ENCODE measurements around the gene ARAP3.

The ARAP3 gene

GRCh38 chr5:141701360-141702119 lies 19.5 kb upstream of the ARAP3 start:
- DNase-seq: no peak

DNA sequence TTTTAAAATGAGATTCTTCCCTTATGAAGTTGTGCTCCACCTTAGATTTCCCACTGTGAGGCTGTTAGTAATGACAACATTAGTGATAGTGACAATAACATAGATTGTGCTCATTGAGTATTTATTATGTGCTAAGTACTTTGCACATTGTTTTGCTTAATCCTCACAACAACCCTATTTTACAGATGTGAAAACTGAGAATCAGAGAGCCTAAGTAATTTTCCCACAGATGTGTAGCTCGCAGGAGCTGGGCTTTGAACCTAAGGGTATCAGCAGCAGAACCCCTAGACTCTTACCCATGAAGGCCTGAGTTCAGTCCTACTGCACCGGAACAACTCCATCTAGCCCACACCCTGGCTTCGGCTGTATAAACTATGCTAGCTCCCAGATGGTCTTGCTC lies 15.6 kb upstream of the ARAP3 start:
- DNase-seq: no peak

DNA sequence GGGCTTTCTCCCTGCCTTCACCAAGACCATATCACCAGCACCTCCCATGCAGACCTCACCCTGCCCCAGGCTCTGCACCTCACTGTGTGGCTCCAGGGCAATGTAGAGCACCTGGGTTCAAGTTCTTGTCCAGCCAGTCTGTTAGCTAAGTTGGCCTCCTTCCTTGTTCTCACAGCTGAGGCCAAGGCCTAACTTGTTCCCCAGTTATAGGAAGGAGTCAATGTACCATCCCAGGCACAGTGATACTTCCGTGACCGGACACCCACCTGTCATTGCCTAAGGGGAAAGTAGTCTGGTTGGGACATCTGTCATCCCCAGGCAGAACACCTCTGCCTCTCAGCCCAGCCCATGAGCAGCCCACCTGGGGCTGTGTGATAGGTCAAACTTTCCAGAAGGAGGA lies 14.4 kb upstream of the ARAP3 start:
- no peak for DNase-seq

- DNase-seq: no peak
Observed at GRCh38 chr5:141695627-141696215, 13.7 kb upstream of the ARAP3 start.

DNA sequence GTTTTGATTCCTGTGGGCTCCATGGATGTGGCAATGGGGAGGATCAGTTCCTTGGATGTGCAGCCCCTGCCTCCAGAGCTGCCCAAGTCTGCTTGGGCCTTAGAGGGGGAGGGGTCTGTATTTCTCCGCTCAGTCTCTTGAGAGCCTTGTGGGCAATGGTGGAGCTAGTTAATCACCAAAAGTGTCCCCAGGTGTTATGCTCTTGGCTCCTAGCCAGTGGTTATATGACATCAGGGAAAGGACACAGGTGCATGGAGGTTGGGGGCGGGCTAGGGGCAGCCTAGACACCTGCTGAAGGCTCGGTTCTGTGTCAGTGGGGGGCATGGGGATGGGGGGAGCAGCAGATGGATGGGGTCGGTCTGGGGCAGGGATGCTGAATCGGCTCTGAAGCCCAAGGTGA lies 12.4 kb upstream of the ARAP3 start:
- DNase-seq: no peak

DNA sequence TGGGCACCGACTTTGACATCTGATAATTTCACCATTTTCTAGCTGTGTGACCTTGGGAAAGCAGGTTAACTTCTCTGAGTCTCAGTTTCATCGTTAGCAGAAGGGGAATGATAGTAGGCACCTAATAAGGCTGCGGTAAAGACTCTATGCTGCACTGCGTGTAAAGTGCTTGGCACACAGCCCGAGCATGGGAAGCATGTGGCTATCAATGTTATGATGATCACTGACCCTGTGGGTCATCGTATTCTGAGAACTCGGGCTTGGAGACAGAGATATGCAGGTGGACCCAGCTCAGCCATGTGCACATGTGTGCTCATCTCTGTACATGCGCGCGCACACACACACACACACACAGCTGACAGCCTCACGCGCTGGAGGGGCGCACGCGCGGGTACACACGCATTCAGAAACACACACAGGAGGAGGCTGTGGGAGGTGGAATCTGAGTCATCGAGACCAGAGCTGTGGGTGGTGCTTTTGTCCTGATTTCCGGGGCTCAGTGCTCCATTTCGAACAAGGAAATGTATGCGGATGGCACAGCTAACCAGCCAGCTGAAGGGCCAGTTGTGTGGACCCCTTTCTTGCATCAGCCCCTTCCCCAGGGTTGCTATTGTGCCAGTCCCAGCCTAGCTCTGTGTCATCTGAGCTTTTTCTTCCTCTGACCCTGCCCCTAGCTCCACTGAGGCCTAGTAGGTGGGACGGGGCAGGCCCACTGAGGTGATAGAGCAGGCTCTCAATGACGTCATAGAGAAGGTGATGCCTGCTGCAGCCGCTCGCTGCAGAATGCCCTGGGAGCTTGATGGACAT lies 11.1 kb upstream of the ARAP3 start:
- DNase-seq: peak; percentile 45

- no peak for DNase-seq
Observed at GRCh38 chr5:141692533-141692888, 10.5 kb upstream of the ARAP3 start.

DNA sequence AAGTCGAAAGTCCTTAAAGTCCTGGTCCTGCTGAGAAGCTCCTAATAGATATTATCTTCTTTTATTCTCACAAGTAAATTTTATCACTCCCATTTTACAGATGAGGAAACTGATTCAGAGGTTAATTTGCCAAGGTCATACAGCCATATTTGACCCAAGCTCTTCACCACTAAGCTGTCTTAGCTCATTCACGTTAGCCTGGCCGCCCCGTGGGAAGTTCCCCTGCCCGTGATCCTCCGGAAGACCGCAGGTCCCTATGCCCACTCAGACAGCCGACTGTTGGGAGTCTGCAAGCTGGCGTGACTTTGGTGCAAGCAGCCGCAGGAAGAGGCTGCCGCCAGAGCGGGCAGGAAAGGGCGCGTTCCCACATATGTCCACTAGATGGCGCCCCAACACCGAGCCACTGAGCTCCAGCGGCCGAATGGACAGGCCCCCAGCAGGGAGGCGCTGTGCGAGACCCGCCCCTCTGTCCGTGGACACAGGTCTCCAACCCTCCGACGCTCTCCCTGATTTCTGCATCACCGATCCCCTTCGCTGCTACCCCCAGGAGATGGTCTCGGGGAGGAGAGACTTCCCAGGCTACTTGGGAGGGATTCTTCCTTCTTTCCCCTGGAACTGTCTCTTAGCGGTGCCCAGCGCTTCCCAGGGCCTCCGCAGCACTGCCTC lies 10.0 kb upstream of the ARAP3 start:
- DNase-seq: peak; percentile 87

- DNase-seq: no peak
Observed at GRCh38 chr5:141691286-141691866, 9.3 kb upstream of the ARAP3 start.

DNA sequence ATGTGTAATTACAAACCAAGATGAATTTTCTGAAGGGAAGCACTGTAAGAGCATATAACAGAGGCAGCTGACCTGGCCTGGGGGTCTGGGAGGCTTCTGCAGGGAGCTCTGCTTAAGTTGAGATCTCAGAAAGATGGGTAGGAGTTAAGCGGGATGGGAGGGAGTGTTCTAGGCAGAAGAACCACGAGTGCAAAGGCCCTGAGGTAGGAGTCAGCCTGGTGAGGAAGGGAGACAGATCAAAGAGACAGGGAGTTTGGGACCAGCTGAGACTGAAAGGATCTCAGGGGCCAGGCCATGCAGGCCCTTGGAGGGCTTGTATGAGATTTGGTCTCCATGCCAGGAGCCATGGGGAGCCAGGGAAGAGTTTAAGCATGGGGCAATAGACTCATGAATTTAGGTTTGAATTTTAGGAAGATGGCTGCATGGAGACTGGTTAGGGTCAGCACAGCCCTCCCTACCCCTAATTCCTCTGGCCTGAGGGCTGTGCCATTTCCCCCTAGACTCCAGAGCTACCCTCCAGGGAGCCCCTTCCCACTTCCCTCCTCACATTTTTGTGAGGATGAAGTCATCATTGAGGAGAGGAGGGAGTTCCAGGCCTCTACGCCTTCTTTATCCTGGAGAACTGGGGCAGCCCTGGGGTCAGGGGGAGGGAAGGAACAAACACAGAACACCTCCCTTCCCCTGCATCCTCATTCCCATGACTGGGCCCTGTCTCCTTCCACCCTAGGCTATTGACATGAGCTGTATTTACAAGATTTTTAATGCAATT lies 4.8 kb upstream of the ARAP3 start:
- no peak for DNase-seq

DNA sequence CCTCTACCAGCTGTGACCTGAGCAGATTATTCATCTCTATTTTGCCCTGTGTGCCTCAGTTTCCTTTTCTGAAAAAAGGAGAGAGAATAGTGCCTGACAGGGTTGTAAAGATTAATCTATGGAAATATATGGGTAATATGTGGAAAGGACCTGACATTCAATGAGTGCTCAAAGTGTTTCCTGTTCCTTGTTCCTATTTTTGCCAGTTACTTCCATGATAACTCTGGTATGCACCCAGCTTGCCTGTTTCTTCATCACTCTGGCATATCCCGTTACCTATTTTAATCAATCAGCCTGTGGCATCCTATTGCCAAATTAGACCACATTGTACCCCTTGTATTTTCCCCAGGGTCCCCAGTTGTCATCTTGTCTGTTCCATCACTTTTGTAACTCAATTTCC lies 3.6 kb upstream of the ARAP3 start:
- no peak for DNase-seq

DNA sequence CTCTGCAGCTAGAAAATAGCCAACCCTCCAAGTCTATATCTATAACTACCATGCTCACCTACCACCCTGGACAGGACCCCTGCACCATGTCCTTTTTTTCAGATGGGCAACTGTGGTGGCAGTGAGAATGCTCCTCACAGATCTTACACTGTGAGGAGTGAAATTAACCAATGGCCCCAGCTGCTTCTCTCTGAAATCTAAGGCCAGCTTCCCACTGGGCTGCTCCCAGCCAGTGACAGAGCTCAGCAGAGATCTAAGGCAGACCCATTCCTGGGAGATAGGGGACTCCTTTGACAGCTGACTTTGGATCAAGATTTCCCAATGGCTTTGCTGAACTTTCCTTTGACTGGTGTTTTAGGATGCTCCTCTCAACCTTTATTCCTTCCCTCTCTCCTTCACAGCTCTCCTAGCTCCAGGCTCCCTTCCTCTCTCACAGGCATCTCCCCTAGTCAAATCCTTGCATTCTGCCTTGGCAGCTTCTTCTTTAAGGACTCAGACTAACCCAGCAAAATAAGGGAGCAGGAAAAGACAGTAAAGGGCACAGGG lies 1.6 kb upstream of the ARAP3 start:
- no peak for DNase-seq

GRCh38 chr5:141681295-141681694 lies 735 bp downstream of the ARAP3 start:
- DNase-seq: no peak

GRCh38 chr5:141680751-141681201 lies 1.3 kb downstream of the ARAP3 start:
- no peak for DNase-seq

DNA sequence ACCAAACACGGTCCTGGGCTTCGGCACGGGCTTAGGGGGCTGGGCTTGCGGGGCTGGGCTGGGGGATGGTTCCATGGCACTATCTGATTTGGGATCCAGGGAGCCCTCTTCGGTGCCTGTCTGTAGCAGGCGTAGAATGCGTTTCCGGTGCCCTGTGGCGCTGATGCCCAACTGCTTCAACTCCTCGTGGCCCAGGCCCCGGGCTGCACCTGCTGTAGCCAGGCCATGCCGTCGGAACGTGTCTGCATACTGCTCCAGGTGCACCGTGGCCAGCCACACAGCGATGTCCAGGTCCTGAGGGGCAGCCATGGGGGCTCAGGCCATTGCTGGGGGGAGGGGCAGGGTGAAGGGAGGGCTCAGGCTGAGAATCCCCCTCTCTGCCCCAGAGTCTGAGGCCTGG lies 1.9 kb downstream of the ARAP3 start:
- no peak for DNase-seq

GRCh38 chr5:141677415-141677814 lies 4.6 kb downstream of the ARAP3 start:
- DNase-seq: no peak

DNA sequence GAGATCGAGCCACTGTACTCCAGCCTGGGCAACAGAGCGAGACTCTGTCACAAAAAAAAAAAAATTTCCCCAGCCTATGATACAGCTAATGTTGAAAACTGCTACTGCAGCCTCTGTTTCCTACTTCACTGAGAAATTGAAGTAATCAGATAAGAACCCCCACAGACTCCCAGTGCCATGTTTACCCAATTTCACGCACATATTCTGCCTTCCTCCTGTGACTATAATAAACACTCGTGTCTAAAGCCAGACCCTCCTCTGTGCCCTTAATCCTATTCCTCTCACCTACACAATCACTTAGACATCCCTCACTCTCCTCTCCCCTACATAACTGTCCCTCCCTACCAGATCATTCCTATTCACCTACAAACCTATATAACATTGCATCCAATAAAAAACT lies 6.4 kb downstream of the ARAP3 start:
- DNase-seq: no peak

DNA sequence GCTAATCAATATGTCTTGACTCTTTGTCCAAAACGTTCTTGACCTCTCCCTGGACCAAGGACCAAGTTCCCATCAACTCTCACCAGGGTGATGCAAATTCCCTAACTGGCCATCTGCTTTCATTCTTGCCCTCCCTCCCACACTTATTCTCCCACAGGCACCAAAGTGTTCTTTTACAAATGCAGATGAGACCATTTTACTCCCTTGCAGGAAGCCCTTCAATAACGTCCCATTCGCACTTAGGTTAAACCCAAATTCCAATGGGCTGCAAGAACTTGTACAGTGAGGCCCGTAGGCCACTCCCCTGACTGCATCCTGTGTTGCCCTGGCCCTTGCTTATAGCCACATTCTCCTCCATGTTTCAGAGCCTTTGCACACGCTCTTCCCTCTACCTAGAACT lies 7.3 kb downstream of the ARAP3 start:
- DNase-seq: no peak

DNA sequence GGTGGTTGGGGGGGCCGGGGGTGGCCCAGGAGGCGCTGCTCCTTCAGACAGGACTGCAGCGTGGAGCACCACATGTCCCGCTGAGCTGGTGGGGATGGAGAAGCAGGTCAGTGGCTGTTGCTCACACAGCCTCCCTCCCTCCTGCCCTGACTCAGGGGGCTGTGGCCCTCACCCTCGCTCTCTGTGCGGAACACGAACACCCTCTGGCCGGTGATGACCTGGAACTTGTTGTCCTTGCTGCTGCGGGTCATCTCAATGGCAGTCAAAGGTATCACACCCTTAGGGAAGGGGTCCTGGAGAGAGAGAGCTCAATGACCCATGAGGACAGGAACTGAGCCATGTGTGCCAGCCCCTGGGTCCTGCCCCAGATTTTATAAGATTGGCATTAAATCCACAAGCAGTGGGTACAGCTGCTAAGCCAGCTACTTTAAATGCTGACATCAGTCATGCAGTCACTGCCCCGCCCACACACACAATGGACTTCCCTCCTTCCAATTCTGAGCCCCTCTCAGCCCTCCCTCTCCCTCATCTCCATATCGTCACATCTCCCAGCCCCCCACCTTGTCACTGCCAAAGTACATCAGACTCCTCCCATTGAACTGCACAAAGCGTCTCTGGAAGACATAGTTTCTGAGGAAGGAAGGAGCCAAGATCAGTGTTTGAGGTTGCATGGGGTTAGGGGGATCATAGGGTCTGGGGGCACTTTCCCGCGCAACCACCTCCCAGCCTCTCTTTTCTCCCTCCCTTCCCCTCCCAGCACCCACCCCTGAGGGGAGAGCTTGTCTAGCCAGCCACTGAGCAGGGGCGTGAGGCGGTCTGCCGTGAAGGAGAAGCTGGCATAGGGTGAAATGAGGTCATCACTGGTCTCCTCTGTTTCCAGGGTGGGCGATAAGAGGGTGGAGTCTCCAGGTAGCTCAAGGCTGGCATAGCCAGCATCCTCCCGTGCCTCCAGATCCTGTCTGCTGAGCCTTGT lies 8.9 kb downstream of the ARAP3 start:
- DNase-seq: no peak

- no peak for DNase-seq
Observed at GRCh38 chr5:141672071-141672840, 9.8 kb downstream of the ARAP3 start.

Data from activated gamma-delta T cell treated with Interleukin-2 at 50 U/mL for 16 hours (primary cell).